Esophagus muscularis mucosa (tissue), 4 donors: ENCODE results near the gene PHC1. TPM values are rescaled to one million over a fixed set of nuclear protein-coding genes. Genes with fewer than 3 reads are reported as not detected.

ENCODE experiments used
- DNase-seq: peaks from one replicate; pipeline ENCODE4 v3.0.0-alpha.2; 2017; ENCODE audit errors: extremely low spot score
- H3K27ac ChIP-seq, 4 donors: fragments of 200-600 bp; sonication (generic); replicated peaks in 1 of 4; 1 replicate in 3 of 4; 2 replicates in 1 of 4; pipeline ENCODE4 v1.5.1; 2016 to 2019; ENCODE audit warnings: mild to moderate bottlenecking in 1 of 4
- H3K27me3 ChIP-seq, 4 donors: fragments of 200-600 bp; sonication (generic); one replicate each; pipeline versions ENCODE4 v1.5.1 to v1.6.0; 2016 to 2019
- H3K36me3 ChIP-seq, 4 donors: fragments of 200-600 bp; sonication (generic); one replicate each; pipeline ENCODE4 v1.5.1; 2016 to 2019
- H3K4me1 ChIP-seq, 4 donors: fragments of 200-600 bp; sonication (generic); one replicate each; pipeline ENCODE4 v1.5.1; 2016 to 2019
- H3K4me3 ChIP-seq, 4 donors: fragments of 200-600 bp; sonication (generic); 1 replicate in 2 of 4; 2 replicates in 2 of 4; pipeline ENCODE4 v1.5.1; 2016 to 2019; ENCODE audit warnings: mild to moderate bottlenecking in 4 of 4, moderate library complexity in 1 of 4
- H3K9me3 ChIP-seq, 4 donors: fragments of 200-600 bp; sonication (generic); 1 replicate in 3 of 4; 2 replicates in 1 of 4; pipeline ENCODE4 v1.5.1; 2016 to 2019
- CTCF ChIP-seq, 3 experiments: fragments of 200-600 bp in 2 of 3; fragments of 450-650 bp in 1 of 3; sonication (generic) in 2 of 3; IDR thresholded peaks; one replicate each; pipeline ENCODE4 v1.5.1; 2017 to 2019; ENCODE audit warnings: antibody characterized with exemption in 3 of 3, mild to moderate bottlenecking in 2 of 3, moderate library complexity in 1 of 3
- EP300 ChIP-seq: sonication (generic); formaldehyde crosslinking; IDR thresholded peaks from one replicate; pipeline ENCODE4 v1.6.1; 2017; ENCODE audit warnings: antibody characterized with exemption
- POLR2A ChIP-seq: fragments of 450-650 bp; IDR thresholded peaks from one replicate; pipeline ENCODE4 v1.6.1; 2017; ENCODE audit warnings: antibody characterized with exemption, moderate library complexity, mild to moderate bottlenecking, low read depth
- POLR2AphosphoS5 ChIP-seq, 2 donors: sonication (generic); formaldehyde crosslinking; IDR thresholded peaks; one replicate each; pipeline ENCODE4 v1.6.1; 2017; ENCODE audit warnings: antibody characterized with exemption in 2 of 2
- WGBS: methylation state at CpG from one replicate; pipeline ENCODE4 v1.1.5; 2018; 5-methylcytosine and 5-hydroxymethylcytosine counted together
- intact Hi-C: fragments of 100-400 bp; cut with DNase I; formaldehyde crosslinking; loops from one replicate; pipeline ENCODE4 v1.15.1; 2023
- total RNA-seq, 4 donors: library from RNA; depleted of rRNA; stranded (reverse); fragments of >200 nt; gene quantifications; one replicate each; pipeline versions ENCODE4 v1.1.0 to v1.2.1, GENCODE V29; 2016

PHC1 gene
- total RNA-seq, 4 donors from 2014 or later = 33.2 to 51.6 (median 43.7) TPM

GRCh38 chr12:8871068-8871467 lies 43.2 kb upstream of the PHC1 start:
- Histone ChIP-seq H3K36me3 (no peaks in the 10 kb centered on the region), H3K27me3 (no peaks in the 10 kb centered on the region), H3K9me3 (no peaks in the 10 kb centered on the region), H3K27ac (no peak overlapping the region), H3K4me1 (no peaks in the 10 kb centered on the region), H3K4me3 (no peak overlapping the region)
- no peak for DNase-seq
- intact Hi-C loops = no loop called here
- TF ChIP-seq POLR2A (no peak), EP300 (no peak), CTCF (IDR thresholded peaks at IDR 0.05) (no peak), POLR2AphosphoS5 (IDR thresholded peaks at IDR 0.05) (no peak)

GRCh38 chr12:8876887-8877286 lies 37.4 kb upstream of the PHC1 start:
- WGBS = 34% methylated on average over 4 of the region's 4 CpGs
- Histone ChIP-seq H3K4me1 (no peaks in the 10 kb centered on the region), H3K9me3 (no peaks in the 10 kb centered on the region), H3K27ac (no peak overlapping the region), H3K27me3 (no peaks in the 10 kb centered on the region), H3K36me3 (no peaks in the 10 kb centered on the region), H3K4me3 (no peak overlapping the region)
- intact Hi-C loops = no loop called here
- TF ChIP-seq EP300 (no peak), POLR2AphosphoS5 (IDR thresholded peaks at IDR 0.05) (no peak), POLR2A (no peak), CTCF (IDR thresholded peaks at IDR 0.05) (no peak)
- DNase-seq = no peak

GRCh38 chr12:8886502-8887284 lies 27.6 kb upstream of the PHC1 start:
- no peak for DNase-seq
- 88% methylated on average over 6 of the region's 6 CpGs for WGBS
- Histone ChIP-seq H3K27ac (no peak overlapping the region), H3K27me3 (no peaks in the 10 kb centered on the region), H3K9me3 (no peaks in the 10 kb centered on the region), H3K36me3 (no peaks in the 10 kb centered on the region), H3K4me1 (peaks cover 0 to 3% (median 0%) of the 10 kb centered on the region in 4 donors), H3K4me3 (no peak overlapping the region)
- TF ChIP-seq POLR2A = no peak
- no peak for TF ChIP-seq POLR2AphosphoS5 (IDR thresholded peaks at IDR 0.05)
- TF ChIP-seq EP300 = no peak
- TF ChIP-seq CTCF (IDR thresholded peaks at IDR 0.05) = no peak
- intact Hi-C loops = no loop called here

- Histone ChIP-seq H3K4me1 (peaks cover 0 to 3% (median 0%) of the 10 kb centered on the region in 4 donors), H3K36me3 (no peaks in the 10 kb centered on the region), H3K9me3 (no peaks in the 10 kb centered on the region), H3K4me3 (no peak overlapping the region), H3K27me3 (no peaks in the 10 kb centered on the region), H3K27ac (no peak overlapping the region)
- intact Hi-C loops = no loop called here
- TF ChIP-seq CTCF (IDR thresholded peaks at IDR 0.05) (no peak), EP300 (no peak), POLR2AphosphoS5 (IDR thresholded peaks at IDR 0.05) (no peak), POLR2A (no peak)
- WGBS = 94% methylated on average over 4 of the region's 4 CpGs
- DNase-seq = no peak
Observed at GRCh38 chr12:8887285-8887715, 27.0 kb upstream of the PHC1 start.
